Activated naive CD8-positive, alpha-beta T cell treated with anti-CD3 and anti-CD28 coated beads, Interleukin-2, amount 10 ng/mL, durations not matched to agents 7 days and 5 days (primary cell): ENCODE results near the gene CCDC34. TPM values are rescaled to one million over a fixed set of nuclear protein-coding genes. Genes with fewer than 3 reads are reported as not detected.

Experiments used
- ATAC-seq: fragments of 150-1000 bp; cut with Tn5 transposase; one replicate; pipeline ENCODE4 v1.10.0; 2021; ENCODE audit warnings: low read depth, moderate library complexity
- POLR2A ChIA-PET: fragments of 350-600 bp; sonication (Branson Sonifier 250); formaldehyde crosslinking; loops from one replicate; lab custom pipeline; 2021; ENCODE audit warnings: antibody characterized with exemption; lab: Charles Lee
- DNase-seq: peaks from one replicate; pipeline ENCODE4 v3.0.0; 2021
- H3K27ac Mint-ChIP-seq: one replicate; pipeline ENCODE4 v1.8.0; 2022; ENCODE audit warnings: mild to moderate bottlenecking, mixed read lengths
- H3K27me3 Mint-ChIP-seq: one replicate; pipeline ENCODE4 v1.8.0; 2022; ENCODE audit warnings: mild to moderate bottlenecking, moderate library complexity, mixed read lengths
- H3K36me3 Mint-ChIP-seq: one replicate; pipeline ENCODE4 v1.8.0; 2021; ENCODE audit warnings: mild to moderate bottlenecking, mixed read lengths
- H3K4me1 Mint-ChIP-seq: one replicate; pipeline ENCODE4 v1.8.0; 2021; ENCODE audit warnings: mixed read lengths
- H3K4me3 Mint-ChIP-seq: one replicate; pipeline ENCODE4 v1.8.0; 2022; ENCODE audit warnings: mild to moderate bottlenecking, moderate library complexity, mixed read lengths
- H3K9me3 Mint-ChIP-seq: one replicate; pipeline ENCODE4 v1.8.0; 2021; ENCODE audit warnings: mixed read lengths
- total RNA-seq, 2 experiments: library from RNA; stranded (reverse); gene quantifications; one replicate each; pipeline ENCODE4 v1.2.3, GENCODE V29; 2021

Gene CCDC34
- total RNA-seq, 2 experiments from 2014 or later: 15.9 to 18.0 TPM

GRCh38 chr11:27363576-27364117, 632 bp upstream of the CCDC34 start:
- Mint-ChIP-seq H3K27me3 (no peaks in the 10 kb centered on the region), H3K9me3 (no peaks in the 10 kb centered on the region), H3K4me3 (peak overlapping the region; percentile 91), H3K4me1 (peaks cover 33% of the 10 kb centered on the region), H3K36me3 (no peaks in the 10 kb centered on the region), H3K27ac (peak overlapping the region; percentile 81)
- DNase-seq: no peak
- no peak for ATAC-seq
- POLR2A ChIA-PET: interaction anchor here (1.1 to 1.4 kb wide), 2 partner anchors 7 to 11 kb away, joined by 3 read pairs; no protein-coding TSS in a partner anchor

GRCh38 chr11:27361649-27362431, 1.2 kb downstream of the CCDC34 start:
- Mint-ChIP-seq H3K4me1 (peaks cover 36% of the 10 kb centered on the region), H3K4me3 (peak overlapping the region; percentile 91), H3K36me3 (no peaks in the 10 kb centered on the region), H3K27me3 (no peaks in the 10 kb centered on the region), H3K27ac (no peak overlapping the region), H3K9me3 (no peaks in the 10 kb centered on the region)
- POLR2A ChIA-PET: no interaction called here
- ATAC-seq: no peak
- no peak for DNase-seq

- peaks cover 31% of the 10 kb centered on the region for H3K4me1 Mint-ChIP-seq
- DNase-seq (no peak), ATAC-seq (no peak)
- POLR2A ChIA-PET: no interaction called here
- no peaks in the 10 kb centered on the region for H3K36me3 Mint-ChIP-seq
- no peak overlapping the region for H3K27ac Mint-ChIP-seq
- H3K4me3 Mint-ChIP-seq: no peak overlapping the region
- no peaks in the 10 kb centered on the region for H3K9me3 Mint-ChIP-seq
- H3K27me3 Mint-ChIP-seq: no peaks in the 10 kb centered on the region
Measured at GRCh38 chr11:27358296-27358695, 4.7 kb downstream of the CCDC34 start.

- ATAC-seq (no peak), DNase-seq (no peak)
- Mint-ChIP-seq H3K4me3 (no peak overlapping the region), H3K36me3 (no peaks in the 10 kb centered on the region), H3K27me3 (no peaks in the 10 kb centered on the region), H3K27ac (no peak overlapping the region), H3K9me3 (no peaks in the 10 kb centered on the region), H3K4me1 (peaks cover 29% of the 10 kb centered on the region)
- POLR2A ChIA-PET: no interaction called here
Measured at GRCh38 chr11:27357250-27357649, 5.8 kb downstream of the CCDC34 start.

GRCh38 chr11:27356624-27357222, 6.3 kb downstream of the CCDC34 start:
- Mint-ChIP-seq H3K27me3 (no peaks in the 10 kb centered on the region), H3K9me3 (no peaks in the 10 kb centered on the region), H3K36me3 (peaks cover 3% of the 10 kb centered on the region), H3K4me1 (peaks cover 24% of the 10 kb centered on the region), H3K4me3 (no peak overlapping the region), H3K27ac (no peak overlapping the region)
- DNase-seq (no peak), ATAC-seq (no peak)
- POLR2A ChIA-PET: no interaction called here

- DNase-seq (no peak), ATAC-seq (no peak)
- no peak overlapping the region for H3K27ac Mint-ChIP-seq
- H3K27me3 Mint-ChIP-seq: no peaks in the 10 kb centered on the region
- H3K36me3 Mint-ChIP-seq: peaks cover 8% of the 10 kb centered on the region
- H3K4me1 Mint-ChIP-seq: peaks cover 15% of the 10 kb centered on the region
- H3K4me3 Mint-ChIP-seq: no peak overlapping the region
- no peaks in the 10 kb centered on the region for H3K9me3 Mint-ChIP-seq
- POLR2A ChIA-PET: no interaction called here
Measured at GRCh38 chr11:27355575-27356104, 7.4 kb downstream of the CCDC34 start.

GRCh38 chr11:27354359-27354965, 8.6 kb downstream of the CCDC34 start:
- DNase-seq (no peak), ATAC-seq (no peak)
- Mint-ChIP-seq H3K4me3 (no peak overlapping the region), H3K36me3 (peaks cover 13% of the 10 kb centered on the region), H3K27ac (no peak overlapping the region), H3K4me1 (peaks cover 9% of the 10 kb centered on the region), H3K27me3 (no peaks in the 10 kb centered on the region), H3K9me3 (no peaks in the 10 kb centered on the region)
- POLR2A ChIA-PET: no interaction called here

GRCh38 chr11:27353593-27354358, 9.2 kb downstream of the CCDC34 start:
- Mint-ChIP-seq H3K9me3 (no peaks in the 10 kb centered on the region), H3K4me1 (peaks cover 5% of the 10 kb centered on the region), H3K36me3 (peaks cover 13% of the 10 kb centered on the region), H3K27me3 (no peaks in the 10 kb centered on the region), H3K27ac (no peak overlapping the region), H3K4me3 (no peak overlapping the region)
- POLR2A ChIA-PET: no interaction called here
- ATAC-seq (no peak), DNase-seq (no peak)

GRCh38 chr11:27352781-27353180, 10.2 kb downstream of the CCDC34 start:
- no peak overlapping the region for H3K27ac Mint-ChIP-seq
- DNase-seq (no peak), ATAC-seq (no peak)
- peaks cover 2% of the 10 kb centered on the region for H3K4me1 Mint-ChIP-seq
- H3K4me3 Mint-ChIP-seq: no peak overlapping the region
- POLR2A ChIA-PET: interaction anchor here (1.3 kb wide), 1 partner anchor 10 kb away, joined by 3 read pairs; the partner anchor contains the start of gene CCDC34
- H3K9me3 Mint-ChIP-seq: no peaks in the 10 kb centered on the region
- H3K36me3 Mint-ChIP-seq: peaks cover 15% of the 10 kb centered on the region
- no peaks in the 10 kb centered on the region for H3K27me3 Mint-ChIP-seq

GRCh38 chr11:27350511-27350910, 12.5 kb downstream of the CCDC34 start:
- H3K27ac Mint-ChIP-seq: no peak overlapping the region
- no peaks in the 10 kb centered on the region for H3K4me1 Mint-ChIP-seq
- H3K9me3 Mint-ChIP-seq: no peaks in the 10 kb centered on the region
- no peak for DNase-seq
- POLR2A ChIA-PET: no interaction called here
- no peak for ATAC-seq
- no peak overlapping the region for H3K4me3 Mint-ChIP-seq
- peaks cover 26% of the 10 kb centered on the region for H3K36me3 Mint-ChIP-seq
- no peaks in the 10 kb centered on the region for H3K27me3 Mint-ChIP-seq

GRCh38 chr11:27349919-27350318, 13.1 kb downstream of the CCDC34 start:
- peaks cover 28% of the 10 kb centered on the region for H3K36me3 Mint-ChIP-seq
- no peaks in the 10 kb centered on the region for H3K9me3 Mint-ChIP-seq
- H3K4me3 Mint-ChIP-seq: no peak overlapping the region
- POLR2A ChIA-PET: no interaction called here
- no peak overlapping the region for H3K27ac Mint-ChIP-seq
- DNase-seq (no peak), ATAC-seq (no peak)
- H3K27me3 Mint-ChIP-seq: no peaks in the 10 kb centered on the region
- H3K4me1 Mint-ChIP-seq: no peaks in the 10 kb centered on the region

GRCh38 chr11:27348340-27348873, 14.6 kb downstream of the CCDC34 start:
- no peaks in the 10 kb centered on the region for H3K4me1 Mint-ChIP-seq
- H3K36me3 Mint-ChIP-seq: peaks cover 28% of the 10 kb centered on the region
- ATAC-seq (no peak), DNase-seq (no peak)
- H3K9me3 Mint-ChIP-seq: no peaks in the 10 kb centered on the region
- POLR2A ChIA-PET: no interaction called here
- H3K27me3 Mint-ChIP-seq: no peaks in the 10 kb centered on the region
- H3K4me3 Mint-ChIP-seq: no peak overlapping the region
- no peak overlapping the region for H3K27ac Mint-ChIP-seq
